ENCODE measurements around the gene HLA-DRA.
"Not testable (repeated sequence)": the region's sequence is repeated elsewhere in the genome, so short reads cannot be mapped to it uniquely, and the experiment has no call there.

HLA-DRA gene

GRCh38 chr6:32430179-32430578 lies 9.5 kb upstream of the HLA-DRA start:
- no peak for DNase-seq (ENCODE audit: low read depth in 1 of 2, low spot score in 1 of 2)

- DNase-seq (ENCODE audit: low read depth in 1 of 2, low spot score in 1 of 2), result no peak
Measured at GRCh38 chr6:32431142-32431541, 8.5 kb upstream of the HLA-DRA start.

- DNase-seq (ENCODE audit: low read depth in 1 of 2, low spot score in 1 of 2), result no peak
Measured at GRCh38 chr6:32432050-32432450, 7.6 kb upstream of the HLA-DRA start.

- not testable (repeated sequence) for DNase-seq (ENCODE audit: low read depth in 1 of 2, low spot score in 1 of 2)
Measured at GRCh38 chr6:32433950-32434349, 5.7 kb upstream of the HLA-DRA start.

GRCh38 chr6:32436186-32436585 lies 3.5 kb upstream of the HLA-DRA start:
- DNase-seq (ENCODE audit: low read depth in 1 of 2, low spot score in 1 of 2), result no peak

- DNase-seq (ENCODE audit: low read depth in 1 of 2, low spot score in 1 of 2), result no peak
Measured at GRCh38 chr6:32436995-32437836, 2.5 kb upstream of the HLA-DRA start.

- no peak for DNase-seq (ENCODE audit: low read depth in 1 of 2, low spot score in 1 of 2)
Measured at GRCh38 chr6:32439139-32439538, 548 bp upstream of the HLA-DRA start.

- no peak for DNase-seq (ENCODE audit: low read depth in 1 of 2, low spot score in 1 of 2)
Measured at GRCh38 chr6:32442243-32442667, 2.6 kb downstream of the HLA-DRA start.

- DNase-seq (ENCODE audit: low read depth in 1 of 2, low spot score in 1 of 2), result no peak
Measured at GRCh38 chr6:32442977-32443552, 3.4 kb downstream of the HLA-DRA start.

- DNase-seq (ENCODE audit: low read depth in 1 of 2, low spot score in 1 of 2), result no peak
Measured at GRCh38 chr6:32444433-32444832, 4.7 kb downstream of the HLA-DRA start.

GRCh38 chr6:32445321-32445854 lies 5.7 kb downstream of the HLA-DRA start:
- no peak for DNase-seq (ENCODE audit: low read depth in 1 of 2, low spot score in 1 of 2)

- DNase-seq (ENCODE audit: low read depth in 1 of 2, low spot score in 1 of 2), result no peak
Measured at GRCh38 chr6:32447932-32448331, 8.2 kb downstream of the HLA-DRA start.

- no peak for DNase-seq (ENCODE audit: low read depth in 1 of 2, low spot score in 1 of 2)
Measured at GRCh38 chr6:32449088-32449736, 9.5 kb downstream of the HLA-DRA start.

GRCh38 chr6:32457054-32457453 lies 17.4 kb downstream of the HLA-DRA start:
- no peak for DNase-seq (ENCODE audit: low read depth in 1 of 2, low spot score in 1 of 2)

GRCh38 chr6:32459781-32460424 lies 20.2 kb downstream of the HLA-DRA start:
- no peak for DNase-seq (ENCODE audit: low read depth in 1 of 2, low spot score in 1 of 2)

GRCh38 chr6:32460528-32460927 lies 20.8 kb downstream of the HLA-DRA start:
- no peak for DNase-seq (ENCODE audit: low read depth in 1 of 2, low spot score in 1 of 2)

GRCh38 chr6:32461493-32461892 lies 21.8 kb downstream of the HLA-DRA start:
- DNase-seq (ENCODE audit: low read depth in 1 of 2, low spot score in 1 of 2), result no peak

- DNase-seq (ENCODE audit: low read depth in 1 of 2, low spot score in 1 of 2), result peak in 1 of 2 donors; percentile 10
Measured at GRCh38 chr6:32462609-32463008, 22.9 kb downstream of the HLA-DRA start.

GRCh38 chr6:32467743-32468503 lies 28.2 kb downstream of the HLA-DRA start:
- DNase-seq (ENCODE audit: low read depth in 1 of 2, low spot score in 1 of 2), result not testable (repeated sequence)

- DNase-seq (ENCODE audit: low read depth in 1 of 2, low spot score in 1 of 2), result no peak
Measured at GRCh38 chr6:32472781-32473375, 33.2 kb downstream of the HLA-DRA start.

All from stimulated activated CD4-positive, alpha-beta T cell treated with anti-CD3 and anti-CD28 coated beads, Interleukin-15, amount 100 ng/mL, for 1 hour (primary cell).